Measurements from ENCODE around the gene TMEM184B.

TMEM184B gene

GRCh38 chr22:38260761-38261681 lies 11.8 kb downstream of the TMEM184B start:
- no peak for DNase-seq (ENCODE audit: low read depth, low spot score)
- no peak for TF ChIP-seq YY1 (IDR thresholded peaks at IDR 0.05; ENCODE audit: insufficient read depth, insufficient read length)
- no peak for TF ChIP-seq ZNF274 (IDR thresholded peaks at IDR 0.05; ENCODE audit: low read depth, low read length)
- H3K9ac ChIP-seq (ENCODE audit: insufficient read length, low read depth): no peak overlapping the region
- no peaks in the 10 kb centered on the region for H3K9me3 ChIP-seq (ENCODE audit: insufficient read depth, low read length)
- H3K27me3 ChIP-seq (ENCODE audit: insufficient read depth, insufficient read length): no peaks in the 10 kb centered on the region
- peaks cover 35% of the 10 kb centered on the region for H3K36me3 ChIP-seq (ENCODE audit: insufficient read depth, insufficient read length, low read length)
- no peak overlapping the region for H3K4me3 ChIP-seq (ENCODE audit: insufficient read length, low read depth)
- H3K4me1 ChIP-seq (ENCODE audit: insufficient read depth, insufficient read length): no peaks in the 10 kb centered on the region

- Histone ChIP-seq H3K4me1 (ENCODE audit: insufficient read depth, insufficient read length) (no peaks in the 10 kb centered on the region), H3K27me3 (ENCODE audit: insufficient read depth, insufficient read length) (no peaks in the 10 kb centered on the region), H3K36me3 (ENCODE audit: insufficient read depth, insufficient read length, low read length) (peaks cover 21% of the 10 kb centered on the region), H3K9ac (ENCODE audit: insufficient read length, low read depth) (no peak overlapping the region), H3K9me3 (ENCODE audit: insufficient read depth, low read length) (no peaks in the 10 kb centered on the region), H3K4me3 (ENCODE audit: insufficient read length, low read depth) (no peak overlapping the region)
- TF ChIP-seq ZNF274 (IDR thresholded peaks at IDR 0.05; ENCODE audit: low read depth, low read length) (no peak), YY1 (IDR thresholded peaks at IDR 0.05; ENCODE audit: insufficient read depth, insufficient read length) (no peak), SUZ12 (IDR thresholded peaks at IDR 0.05; ENCODE audit: extremely low read depth, insufficient read depth, insufficient read length) (no peak)
- DNase-seq (ENCODE audit: low read depth, low spot score): no peak
Measured at GRCh38 chr22:38259370-38259769, 13.4 kb downstream of the TMEM184B start.

GRCh38 chr22:38258895-38259294 lies 13.9 kb downstream of the TMEM184B start:
- DNase-seq (ENCODE audit: low read depth, low spot score): no peak
- Histone ChIP-seq H3K4me1 (ENCODE audit: insufficient read depth, insufficient read length) (no peaks in the 10 kb centered on the region), H3K9me3 (ENCODE audit: insufficient read depth, low read length) (no peaks in the 10 kb centered on the region), H3K9ac (ENCODE audit: insufficient read length, low read depth) (no peak overlapping the region), H3K27me3 (ENCODE audit: insufficient read depth, insufficient read length) (no peaks in the 10 kb centered on the region), H3K36me3 (ENCODE audit: insufficient read depth, insufficient read length, low read length) (peaks cover 16% of the 10 kb centered on the region), H3K4me3 (ENCODE audit: insufficient read length, low read depth) (no peak overlapping the region)
- TF ChIP-seq YY1 (IDR thresholded peaks at IDR 0.05; ENCODE audit: insufficient read depth, insufficient read length) (no peak), SUZ12 (IDR thresholded peaks at IDR 0.05; ENCODE audit: extremely low read depth, insufficient read depth, insufficient read length) (no peak), ZNF274 (IDR thresholded peaks at IDR 0.05; ENCODE audit: low read depth, low read length) (no peak)

GRCh38 chr22:38257650-38258250 lies 15.1 kb downstream of the TMEM184B start:
- peaks cover 9% of the 10 kb centered on the region for H3K36me3 ChIP-seq (ENCODE audit: insufficient read depth, insufficient read length, low read length)
- no peak for DNase-seq (ENCODE audit: low read depth, low spot score)
- H3K9me3 ChIP-seq (ENCODE audit: insufficient read depth, low read length): no peaks in the 10 kb centered on the region
- H3K4me3 ChIP-seq (ENCODE audit: insufficient read length, low read depth): no peak overlapping the region
- no peaks in the 10 kb centered on the region for H3K27me3 ChIP-seq (ENCODE audit: insufficient read depth, insufficient read length)
- TF ChIP-seq YY1 (IDR thresholded peaks at IDR 0.05; ENCODE audit: insufficient read depth, insufficient read length): no peak
- no peak for TF ChIP-seq SUZ12 (IDR thresholded peaks at IDR 0.05; ENCODE audit: extremely low read depth, insufficient read depth, insufficient read length)
- no peak for TF ChIP-seq ZNF274 (IDR thresholded peaks at IDR 0.05; ENCODE audit: low read depth, low read length)
- no peaks in the 10 kb centered on the region for H3K4me1 ChIP-seq (ENCODE audit: insufficient read depth, insufficient read length)
- no peak overlapping the region for H3K9ac ChIP-seq (ENCODE audit: insufficient read length, low read depth)

GRCh38 chr22:38257181-38257580 lies 15.6 kb downstream of the TMEM184B start:
- TF ChIP-seq YY1 (IDR thresholded peaks at IDR 0.05; ENCODE audit: insufficient read depth, insufficient read length) (no peak), SUZ12 (IDR thresholded peaks at IDR 0.05; ENCODE audit: extremely low read depth, insufficient read depth, insufficient read length) (no peak), ZNF274 (IDR thresholded peaks at IDR 0.05; ENCODE audit: low read depth, low read length) (no peak)
- H3K36me3 ChIP-seq (ENCODE audit: insufficient read depth, insufficient read length, low read length): peaks cover 7% of the 10 kb centered on the region
- DNase-seq (ENCODE audit: low read depth, low spot score): no peak
- H3K27me3 ChIP-seq (ENCODE audit: insufficient read depth, insufficient read length): no peaks in the 10 kb centered on the region
- no peak overlapping the region for H3K9ac ChIP-seq (ENCODE audit: insufficient read length, low read depth)
- no peak overlapping the region for H3K4me3 ChIP-seq (ENCODE audit: insufficient read length, low read depth)
- no peaks in the 10 kb centered on the region for H3K4me1 ChIP-seq (ENCODE audit: insufficient read depth, insufficient read length)
- no peaks in the 10 kb centered on the region for H3K9me3 ChIP-seq (ENCODE audit: insufficient read depth, low read length)

- Histone ChIP-seq H3K9me3 (ENCODE audit: insufficient read depth, low read length) (no peaks in the 10 kb centered on the region), H3K36me3 (ENCODE audit: insufficient read depth, insufficient read length, low read length) (peaks cover 4% of the 10 kb centered on the region), H3K9ac (ENCODE audit: insufficient read length, low read depth) (no peak overlapping the region), H3K4me1 (ENCODE audit: insufficient read depth, insufficient read length) (no peaks in the 10 kb centered on the region), H3K27me3 (ENCODE audit: insufficient read depth, insufficient read length) (no peaks in the 10 kb centered on the region), H3K4me3 (ENCODE audit: insufficient read length, low read depth) (no peak overlapping the region)
- TF ChIP-seq ZNF274 (IDR thresholded peaks at IDR 0.05; ENCODE audit: low read depth, low read length) (no peak), SUZ12 (IDR thresholded peaks at IDR 0.05; ENCODE audit: extremely low read depth, insufficient read depth, insufficient read length) (no peak), YY1 (IDR thresholded peaks at IDR 0.05; ENCODE audit: insufficient read depth, insufficient read length) (no peak)
- no peak for DNase-seq (ENCODE audit: low read depth, low spot score)
Measured at GRCh38 chr22:38255697-38256096, 17.1 kb downstream of the TMEM184B start.

- TF ChIP-seq YY1 (IDR thresholded peaks at IDR 0.05; ENCODE audit: insufficient read depth, insufficient read length) (no peak), SUZ12 (IDR thresholded peaks at IDR 0.05; ENCODE audit: extremely low read depth, insufficient read depth, insufficient read length) (no peak), ZNF274 (IDR thresholded peaks at IDR 0.05; ENCODE audit: low read depth, low read length) (no peak)
- Histone ChIP-seq H3K9ac (ENCODE audit: insufficient read length, low read depth) (no peak overlapping the region), H3K27me3 (ENCODE audit: insufficient read depth, insufficient read length) (no peaks in the 10 kb centered on the region), H3K4me1 (ENCODE audit: insufficient read depth, insufficient read length) (no peaks in the 10 kb centered on the region), H3K4me3 (ENCODE audit: insufficient read length, low read depth) (no peak overlapping the region), H3K36me3 (ENCODE audit: insufficient read depth, insufficient read length, low read length) (peaks cover 30% of the 10 kb centered on the region), H3K9me3 (ENCODE audit: insufficient read depth, low read length) (no peaks in the 10 kb centered on the region)
- no peak for DNase-seq (ENCODE audit: low read depth, low spot score)
Measured at GRCh38 chr22:38251341-38251692, 21.5 kb downstream of the TMEM184B start.

Data from NT2/D1 (cell line).